ENCODE results near the gene SCD5. TPM values are rescaled to one million over a fixed set of nuclear protein-coding genes. Genes with fewer than 3 reads are reported as not detected.

Gene SCD5
- total RNA-seq, 1 donor from 2014 or later: 14.6 TPM

- no peak for DNase-seq (ENCODE audit: low spot score, unreplicated experiment)
- no peak overlapping the region for H3K4me3 Mint-ChIP-seq (ENCODE audit: low read depth)
- H3K9me3 Mint-ChIP-seq (ENCODE audit: low read depth): no peaks in the 10 kb centered on the region
- peaks cover 1% of the 10 kb centered on the region for H3K36me3 Mint-ChIP-seq (ENCODE audit: insufficient read depth)
- H3K27ac Mint-ChIP-seq: no peak overlapping the region
- TF ChIP-seq CTCF (IDR thresholded peaks at IDR 0.05; ENCODE audit: unreplicated experiment): no peak
- peaks cover 3% of the 10 kb centered on the region for H3K27me3 Mint-ChIP-seq
- peaks cover 30% of the 10 kb centered on the region for H3K4me1 Mint-ChIP-seq (ENCODE audit: low read depth)
Observed at GRCh38 chr4:82745173-82745842, 53.3 kb downstream of the SCD5 start.

GRCh38 chr4:82744284-82744968 is 54.2 kb downstream of the SCD5 start:
- Mint-ChIP-seq H3K36me3 (ENCODE audit: insufficient read depth) (peaks cover 1% of the 10 kb centered on the region), H3K9me3 (ENCODE audit: low read depth) (no peaks in the 10 kb centered on the region), H3K4me1 (ENCODE audit: low read depth) (peaks cover 30% of the 10 kb centered on the region), H3K27ac (no peak overlapping the region), H3K27me3 (peaks cover 4% of the 10 kb centered on the region), H3K4me3 (ENCODE audit: low read depth) (no peak overlapping the region)
- DNase-seq (ENCODE audit: low spot score, unreplicated experiment): no peak
- TF ChIP-seq CTCF (IDR thresholded peaks at IDR 0.05; ENCODE audit: unreplicated experiment): no peak

DNA sequence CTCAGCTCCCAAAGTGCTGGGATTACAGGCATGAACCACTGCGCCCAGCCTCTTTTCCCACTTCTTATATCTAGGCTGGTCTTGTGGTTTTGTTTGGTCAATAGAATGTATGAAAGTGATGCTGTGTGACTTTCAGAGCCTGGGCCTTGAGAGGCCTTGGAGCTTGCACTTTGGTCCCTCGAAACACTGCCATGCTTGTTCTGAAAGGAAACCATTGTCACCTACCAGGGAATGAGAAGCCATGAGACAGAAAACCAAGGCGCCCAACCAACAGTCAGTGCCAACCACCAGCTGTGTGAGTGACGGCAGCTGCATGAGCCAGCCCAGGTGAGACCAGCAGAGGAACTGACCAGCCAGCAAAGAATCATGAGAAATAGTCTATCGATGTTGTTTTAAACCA is 57.4 kb downstream of the SCD5 start:
- H3K4me3 Mint-ChIP-seq (ENCODE audit: low read depth): no peak overlapping the region
- no peak overlapping the region for H3K27ac Mint-ChIP-seq
- peaks cover 6% of the 10 kb centered on the region for H3K27me3 Mint-ChIP-seq
- H3K4me1 Mint-ChIP-seq (ENCODE audit: low read depth): peaks cover 11% of the 10 kb centered on the region
- no peak for DNase-seq (ENCODE audit: low spot score, unreplicated experiment)
- no peak for TF ChIP-seq CTCF (IDR thresholded peaks at IDR 0.05; ENCODE audit: unreplicated experiment)
- H3K36me3 Mint-ChIP-seq (ENCODE audit: insufficient read depth): peaks cover 1% of the 10 kb centered on the region
- H3K9me3 Mint-ChIP-seq (ENCODE audit: low read depth): no peaks in the 10 kb centered on the region

DNA sequence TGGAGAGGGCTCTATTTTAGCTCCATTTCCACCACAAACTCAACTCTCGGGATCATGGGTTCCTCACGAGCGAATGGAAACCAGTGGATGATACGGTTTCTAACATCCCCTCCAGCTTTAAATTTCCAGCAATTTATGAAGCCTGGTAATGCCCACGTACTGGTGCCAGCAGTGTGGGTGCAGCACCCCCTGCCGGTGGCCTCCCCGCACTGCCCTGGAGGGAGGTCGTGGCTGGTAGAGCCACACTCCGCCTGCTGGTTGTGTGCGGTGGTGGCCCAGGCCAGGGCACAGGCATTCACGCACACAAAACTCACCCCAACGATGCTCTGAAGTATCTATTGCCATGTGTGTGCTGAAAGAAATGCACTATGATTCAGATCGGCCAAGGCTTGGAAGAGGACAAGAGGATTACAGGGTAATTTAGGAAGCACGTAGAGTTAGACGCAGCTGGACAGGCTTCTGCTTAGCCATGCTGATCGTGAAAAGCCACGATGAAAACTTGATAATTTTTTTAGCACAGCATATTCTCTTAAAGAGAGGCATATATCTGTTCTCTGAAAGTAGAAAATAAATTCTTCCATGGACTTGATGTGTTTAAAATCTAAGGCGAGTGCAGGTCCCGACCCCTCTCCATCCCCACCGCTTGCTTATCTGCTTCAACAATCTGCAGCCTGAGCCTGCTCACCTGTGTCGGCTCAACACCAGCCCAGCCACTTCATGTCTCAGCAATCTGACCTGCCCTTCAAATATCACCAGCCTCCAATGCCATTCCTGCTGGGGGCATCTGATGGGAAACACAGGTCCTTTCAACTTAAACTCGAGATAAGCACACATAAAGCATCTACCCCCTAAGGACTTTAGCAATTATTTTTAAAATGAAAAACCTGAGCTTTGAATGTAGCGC is 59.1 kb downstream of the SCD5 start:
- H3K36me3 Mint-ChIP-seq (ENCODE audit: insufficient read depth): peaks cover 1% of the 10 kb centered on the region
- no peaks in the 10 kb centered on the region for H3K9me3 Mint-ChIP-seq (ENCODE audit: low read depth)
- H3K4me3 Mint-ChIP-seq (ENCODE audit: low read depth): no peak overlapping the region
- peaks cover 6% of the 10 kb centered on the region for H3K27me3 Mint-ChIP-seq
- peak; percentile 72 for DNase-seq (ENCODE audit: low spot score, unreplicated experiment)
- peak; percentile 97 for TF ChIP-seq CTCF (IDR thresholded peaks at IDR 0.05; ENCODE audit: unreplicated experiment)
- no peak overlapping the region for H3K27ac Mint-ChIP-seq
- peaks cover 7% of the 10 kb centered on the region for H3K4me1 Mint-ChIP-seq (ENCODE audit: low read depth)

DNA sequence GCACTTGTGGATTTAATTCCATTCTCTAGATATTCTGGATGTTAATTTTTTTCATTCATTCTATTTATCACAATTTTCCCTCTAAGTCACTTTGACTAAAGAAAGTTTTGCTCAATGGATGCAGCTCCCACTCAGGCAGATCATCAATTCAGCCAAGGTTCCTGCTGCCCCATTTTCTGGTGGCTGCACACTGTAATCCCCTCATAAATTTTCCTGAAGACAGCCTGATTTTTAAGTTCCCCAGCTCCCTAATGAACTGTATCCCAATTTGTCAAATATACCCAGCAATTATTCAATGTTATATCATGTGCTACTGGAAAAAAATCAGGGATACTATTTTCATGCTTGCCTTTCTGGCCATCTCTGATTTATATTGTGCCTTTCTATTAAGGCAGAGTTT is 61.2 kb downstream of the SCD5 start:
- no peak for DNase-seq (ENCODE audit: low spot score, unreplicated experiment)
- no peak for TF ChIP-seq CTCF (IDR thresholded peaks at IDR 0.05; ENCODE audit: unreplicated experiment)
- Mint-ChIP-seq H3K36me3 (ENCODE audit: insufficient read depth) (peaks cover 1% of the 10 kb centered on the region), H3K9me3 (ENCODE audit: low read depth) (no peaks in the 10 kb centered on the region), H3K4me3 (ENCODE audit: low read depth) (no peak overlapping the region), H3K27me3 (peaks cover 7% of the 10 kb centered on the region), H3K4me1 (ENCODE audit: low read depth) (peaks cover 17% of the 10 kb centered on the region), H3K27ac (no peak overlapping the region)
